OCI-LY3 (cell line): ENCODE results near the gene ALS2CL.

Experiments used
- EZH2phosphoT487 ChIP-seq: fragments of 200-600 bp; shearing (Covaris generic); IDR thresholded peaks from 2 replicates; pipeline ENCODE4 v1.6.1; 2018; ENCODE audit warnings: antibody characterized with exemption, mixed run types, low read depth
- TF ChIP-seq, protein P1 (sequence below): fragments of 200-600, 300-600 bp; sonication (generic); IDR thresholded peaks from 2 replicates; pipeline ENCODE4 v1.5.1; 2014; ENCODE audit warnings: antibody characterized with exemption, low read length, low read depth

DNA sequence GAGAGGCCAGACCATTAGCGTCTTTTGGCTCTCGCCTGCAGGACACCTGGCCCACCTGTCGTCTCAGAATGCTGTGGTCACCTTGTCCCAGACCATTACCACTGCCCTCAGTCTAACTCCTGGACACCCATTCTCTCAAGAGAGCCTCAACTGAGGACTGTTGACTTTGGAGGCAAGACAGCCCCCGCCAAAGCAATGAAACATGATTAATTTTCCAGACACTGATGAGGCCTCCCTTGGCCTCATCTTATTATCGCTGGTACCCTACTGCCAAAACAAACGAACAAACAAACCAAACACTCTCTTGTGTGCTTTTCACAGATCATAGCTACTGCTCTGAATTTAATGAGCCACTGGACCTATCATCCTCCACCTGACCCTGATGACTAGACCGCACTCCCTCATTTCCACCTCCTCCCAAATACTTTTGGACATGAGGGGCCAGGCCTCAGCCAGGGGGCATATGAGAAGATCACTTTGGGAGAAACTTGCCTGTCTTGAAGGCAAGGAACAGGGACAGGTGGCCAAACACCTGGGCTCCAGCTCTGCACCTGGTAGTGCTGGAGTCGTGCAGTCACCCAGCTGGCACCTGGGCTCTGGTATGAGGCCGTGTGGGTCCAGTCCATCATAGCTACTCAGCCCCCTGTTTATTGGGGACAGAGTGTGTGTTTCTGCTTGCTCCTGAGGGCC is 27.6 kb downstream of the ALS2CL start:
- TF ChIP-seq, protein P1, sequence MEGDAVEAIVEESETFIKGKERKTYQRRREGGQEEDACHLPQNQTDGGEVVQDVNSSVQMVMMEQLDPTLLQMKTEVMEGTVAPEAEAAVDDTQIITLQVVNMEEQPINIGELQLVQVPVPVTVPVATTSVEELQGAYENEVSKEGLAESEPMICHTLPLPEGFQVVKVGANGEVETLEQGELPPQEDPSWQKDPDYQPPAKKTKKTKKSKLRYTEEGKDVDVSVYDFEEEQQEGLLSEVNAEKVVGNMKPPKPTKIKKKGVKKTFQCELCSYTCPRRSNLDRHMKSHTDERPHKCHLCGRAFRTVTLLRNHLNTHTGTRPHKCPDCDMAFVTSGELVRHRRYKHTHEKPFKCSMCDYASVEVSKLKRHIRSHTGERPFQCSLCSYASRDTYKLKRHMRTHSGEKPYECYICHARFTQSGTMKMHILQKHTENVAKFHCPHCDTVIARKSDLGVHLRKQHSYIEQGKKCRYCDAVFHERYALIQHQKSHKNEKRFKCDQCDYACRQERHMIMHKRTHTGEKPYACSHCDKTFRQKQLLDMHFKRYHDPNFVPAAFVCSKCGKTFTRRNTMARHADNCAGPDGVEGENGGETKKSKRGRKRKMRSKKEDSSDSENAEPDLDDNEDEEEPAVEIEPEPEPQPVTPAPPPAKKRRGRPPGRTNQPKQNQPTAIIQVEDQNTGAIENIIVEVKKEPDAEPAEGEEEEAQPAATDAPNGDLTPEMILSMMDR, result no peak
- TF ChIP-seq EZH2phosphoT487, result no peak
